GM12872 (cell line): ENCODE measurements around the gene ATP2B3.

Experiments
- CTCF ChIP-seq: IDR thresholded peaks from 3 replicates; pipeline ENCODE4 v1.5.1; 2011; ENCODE audit warnings: low read depth, mild to moderate bottlenecking, low read length, moderate library complexity; ENCODE audit not compliant: insufficient read depth

The ATP2B3 gene

GRCh38 chrX:153526042-153526441 is 8.6 kb downstream of the ATP2B3 start:
- TF ChIP-seq CTCF: no peak

- TF ChIP-seq CTCF: no peak
Measured at GRCh38 chrX:153526801-153527200, 9.4 kb downstream of the ATP2B3 start.

GRCh38 chrX:153527208-153527607 is 9.8 kb downstream of the ATP2B3 start:
- no peak for TF ChIP-seq CTCF

- TF ChIP-seq CTCF: no peak
Measured at GRCh38 chrX:153530411-153531129, 13.1 kb downstream of the ATP2B3 start.

- no peak for TF ChIP-seq CTCF
Measured at GRCh38 chrX:153533091-153533490, 15.6 kb downstream of the ATP2B3 start.

GRCh38 chrX:153537080-153537479 is 19.6 kb downstream of the ATP2B3 start:
- no peak for TF ChIP-seq CTCF

GRCh38 chrX:153537526-153538295 is 20.3 kb downstream of the ATP2B3 start:
- TF ChIP-seq CTCF: no peak
